Measurements from ENCODE around the gene MOB1B. TPM values are rescaled to one million over a fixed set of nuclear protein-coding genes. Genes with fewer than 3 reads are reported as not detected.
A peak's percentile ranks its signal among the peaks of the same experiment; 100 is the strongest.

Gene MOB1B
- total RNA-seq, 1 donor from 2014 or later, result 34.6 TPM

GRCh38 chr4:70993181-70994068, 91.3 kb downstream of the MOB1B start, which contains the start of gene DCK:
Gene DCK, plus strand, starts transcription at chr4:70993649. Its CDS starts 187 bp downstream, at chr4:70993836.
- ATAC-seq (peak; percentile 99), DNase-seq (peak; percentile 95)
- H3K27me3 ChIP-seq (ENCODE audit: low read depth), result no peaks in the 10 kb centered on the region
- peak within 1 kb of the TSS; percentile 89 for H3K27ac ChIP-seq
- H3K4me3 ChIP-seq, result peak within 1 kb of the TSS; percentile 92
- peaks cover 48% of the 10 kb centered on the region for H3K4me1 ChIP-seq
- intact Hi-C loops (cut with DNase I), result no loop called here
- H3K36me3 ChIP-seq, result peaks cover 4% of the 10 kb centered on the region
- H3K9me3 ChIP-seq, result no peaks in the 10 kb centered on the region
- no peak for TF ChIP-seq CTCF (IDR thresholded peaks at IDR 0.05)

- Histone ChIP-seq H3K36me3 (peaks cover 10% of the 10 kb centered on the region), H3K27ac (peak overlapping the region; percentile 89), H3K9me3 (no peaks in the 10 kb centered on the region), H3K4me1 (peaks cover 48% of the 10 kb centered on the region), H3K27me3 (ENCODE audit: low read depth) (no peaks in the 10 kb centered on the region), H3K4me3 (peak overlapping the region; percentile 92)
- intact Hi-C loops (cut with DNase I), result no loop called here
- DNase-seq, result no peak
- TF ChIP-seq CTCF (IDR thresholded peaks at IDR 0.05), result no peak
- ATAC-seq, result no peak
Observed at GRCh38 chr4:70994069-70994366, 91.8 kb downstream of the MOB1B start.

- no peak for ATAC-seq
- Histone ChIP-seq H3K9me3 (no peaks in the 10 kb centered on the region), H3K27ac (peak overlapping the region; percentile 0), H3K4me1 (peaks cover 48% of the 10 kb centered on the region), H3K36me3 (peaks cover 13% of the 10 kb centered on the region), H3K4me3 (peak overlapping the region; percentile 92), H3K27me3 (ENCODE audit: low read depth) (no peaks in the 10 kb centered on the region)
- TF ChIP-seq CTCF (IDR thresholded peaks at IDR 0.05), result no peak
- DNase-seq, result no peak
- intact Hi-C loops (cut with DNase I), result no loop called here
Observed at GRCh38 chr4:70994387-70995099, 92.4 kb downstream of the MOB1B start.

GRCh38 chr4:70996018-70996360, 93.8 kb downstream of the MOB1B start:
- Histone ChIP-seq H3K36me3 (peaks cover 13% of the 10 kb centered on the region), H3K27me3 (ENCODE audit: low read depth) (no peaks in the 10 kb centered on the region), H3K4me1 (peaks cover 48% of the 10 kb centered on the region), H3K9me3 (no peaks in the 10 kb centered on the region), H3K27ac (no peak overlapping the region), H3K4me3 (peak overlapping the region; percentile 92)
- DNase-seq (no peak), ATAC-seq (no peak)
- TF ChIP-seq CTCF (IDR thresholded peaks at IDR 0.05), result no peak
- intact Hi-C loops (cut with DNase I), result no loop called here

- ATAC-seq (no peak), DNase-seq (no peak)
- intact Hi-C loops (cut with DNase I), result no loop called here
- Histone ChIP-seq H3K27ac (no peak overlapping the region), H3K4me3 (no peak overlapping the region), H3K4me1 (peaks cover 48% of the 10 kb centered on the region), H3K36me3 (peaks cover 13% of the 10 kb centered on the region), H3K9me3 (no peaks in the 10 kb centered on the region), H3K27me3 (ENCODE audit: low read depth) (no peaks in the 10 kb centered on the region)
- TF ChIP-seq CTCF (IDR thresholded peaks at IDR 0.05), result no peak
Observed at GRCh38 chr4:70997036-70997435, 94.9 kb downstream of the MOB1B start.

Measured in lower lobe of right lung (tissue), 2 donors.